H9 (cell line): ENCODE measurements around the gene TLCD3A. TPM values are rescaled to one million over a fixed set of nuclear protein-coding genes. Genes with fewer than 3 reads are reported as not detected.

ENCODE experiments used
- DNase-seq: peaks from one replicate; pipeline ENCODE4 v3.0.0-alpha.2; 2017
- H2AFZ ChIP-seq: one replicate; pipeline ENCODE4 v1.6.1; 2013; ENCODE audit warnings: mild to moderate bottlenecking, low read length, control low read depth, moderate library complexity
- H2AK5ac ChIP-seq: 2 replicates; pipeline ENCODE4 v1.6.1; 2013; ENCODE audit warnings: low read length, control low read depth, mixed read lengths; ENCODE audit not compliant: insufficient read length
- H2BK120ac ChIP-seq: one replicate; pipeline ENCODE4 v1.6.1; 2013; ENCODE audit warnings: low read depth, mild to moderate bottlenecking, low read length, control low read depth, inconsistent platforms; ENCODE audit not compliant: poor library complexity, severe bottlenecking
- H2BK12ac ChIP-seq: 2 replicates; pipeline ENCODE4 v1.6.1; 2013; ENCODE audit warnings: low read length, control low read depth, mixed read lengths, low read depth; ENCODE audit not compliant: insufficient read length
- H2BK15ac ChIP-seq: 2 replicates; pipeline ENCODE4 v1.6.1; 2013; ENCODE audit warnings: low read depth, low read length, control low read depth
- H2BK20ac ChIP-seq: one replicate; pipeline ENCODE4 v1.6.1; 2013; ENCODE audit warnings: low read depth, mild to moderate bottlenecking, low read length, control low read depth, inconsistent platforms; ENCODE audit not compliant: poor library complexity, severe bottlenecking
- H2BK5ac ChIP-seq: 2 replicates; pipeline ENCODE4 v1.6.1; 2013; ENCODE audit warnings: low read length, control low read depth, mixed read lengths; ENCODE audit not compliant: insufficient read length
- H3K14ac ChIP-seq: 2 replicates; pipeline ENCODE4 v1.6.1; 2013; ENCODE audit warnings: low read length, control low read depth; ENCODE audit not compliant: insufficient read depth
- H3K18ac ChIP-seq: 2 replicates; pipeline ENCODE4 v1.6.1; 2013; ENCODE audit warnings: low read depth, mild to moderate bottlenecking, mixed read lengths, low read length, control low read depth; ENCODE audit not compliant: insufficient read length
- H3K23ac ChIP-seq: 2 replicates; pipeline ENCODE4 v1.6.1; 2013; ENCODE audit warnings: low read length, control low read depth, mixed read lengths, low read depth; ENCODE audit not compliant: insufficient read length
- H3K23me2 ChIP-seq: 2 replicates; pipeline ENCODE4 v1.6.1; 2013; ENCODE audit warnings: low read depth, mild to moderate bottlenecking, mixed read lengths, low read length, control low read depth; ENCODE audit not compliant: insufficient read length, poor library complexity, severe bottlenecking
- H3K27ac ChIP-seq: 2 replicates; pipeline ENCODE4 v1.5.1; 2013; ENCODE audit warnings: low read length, control low read depth, mixed read lengths, low read depth; ENCODE audit not compliant: insufficient read length
- H3K27me3 ChIP-seq: 2 replicates; pipeline ENCODE4 v1.6.1; 2013; ENCODE audit warnings: low read length, control low read depth, inconsistent platforms; ENCODE audit not compliant: insufficient read depth
- H3K4ac ChIP-seq: 2 replicates; pipeline ENCODE4 v1.6.1; 2013; ENCODE audit warnings: low read depth, mild to moderate bottlenecking, control low read depth, inconsistent platforms, low read length, moderate library complexity
- H3K4me1 ChIP-seq: 2 replicates; pipeline ENCODE4 v1.6.1; 2013; ENCODE audit warnings: low read length, control low read depth, inconsistent platforms; ENCODE audit not compliant: insufficient read depth
- H3K4me2 ChIP-seq: 2 replicates; pipeline ENCODE4 v1.6.1; 2013; ENCODE audit warnings: low read length, control low read depth, mixed read lengths; ENCODE audit not compliant: insufficient read length, insufficient read depth
- H3K56ac ChIP-seq: 2 replicates; pipeline ENCODE4 v1.6.1; 2013; ENCODE audit warnings: low read depth, mild to moderate bottlenecking, mixed read lengths, low read length, control low read depth; ENCODE audit not compliant: insufficient read length
- H3K79me1 ChIP-seq: 2 replicates; pipeline ENCODE4 v1.6.1; 2013; ENCODE audit warnings: low read depth, mild to moderate bottlenecking, moderate library complexity, low read length, control low read depth, inconsistent platforms; ENCODE audit not compliant: insufficient read depth, poor library complexity, severe bottlenecking
- H3K79me2 ChIP-seq: 2 replicates; pipeline ENCODE4 v1.6.1; 2013; ENCODE audit warnings: low read length, control low read depth, inconsistent platforms; ENCODE audit not compliant: insufficient read depth
- H3K9ac ChIP-seq: 2 replicates; pipeline ENCODE4 v1.6.1; 2013; ENCODE audit warnings: low read length, control low read depth, mixed read lengths; ENCODE audit not compliant: insufficient read length; ENCODE audit errors: extremely low read depth
- H3K9me3 ChIP-seq: one replicate; pipeline ENCODE4 v1.6.1; 2013; ENCODE audit warnings: low read depth, low read length, inconsistent platforms; ENCODE audit not compliant: control insufficient read depth
- H3T11ph ChIP-seq: one replicate; pipeline ENCODE4 v1.6.1; 2013; ENCODE audit warnings: mild to moderate bottlenecking, low read length, control low read depth, inconsistent platforms
- H4K20me1 ChIP-seq: one replicate; pipeline ENCODE4 v1.6.1; 2013; ENCODE audit not compliant: control insufficient read depth, insufficient read length, insufficient read depth
- H4K5ac ChIP-seq: 2 replicates; pipeline ENCODE4 v1.6.1; 2013; ENCODE audit warnings: low read depth, mild to moderate bottlenecking, mixed read lengths, low read length, control low read depth; ENCODE audit not compliant: insufficient read length
- H4K8ac ChIP-seq: replicated peaks from 2 replicates; pipeline ENCODE4 v1.6.1; 2013; ENCODE audit warnings: low read length, control low read depth, mixed read lengths, low read depth; ENCODE audit not compliant: insufficient read length
- H4K91ac ChIP-seq: 2 replicates; pipeline ENCODE4 v1.6.1; 2013; ENCODE audit warnings: low read depth, mild to moderate bottlenecking, moderate library complexity, mixed read lengths, low read length, control low read depth; ENCODE audit not compliant: insufficient read length
- H3K27ac Mint-ChIP-seq, 3 experiments: 2 replicates in 2 of 3; 3 replicates in 1 of 3; pipeline ENCODE4 v1.8.0; 2020 to 2021; ENCODE audit warnings: mixed read lengths in 3 of 3, mild to moderate bottlenecking in 1 of 3, moderate library complexity in 1 of 3
- H3K27me3 Mint-ChIP-seq: 2 replicates; pipeline ENCODE4 v1.8.0; 2021; ENCODE audit warnings: low read depth, mild to moderate bottlenecking, moderate library complexity, mixed read lengths
- H3K36me3 Mint-ChIP-seq, 3 experiments: 2 replicates in 2 of 3; 3 replicates in 1 of 3; pipeline ENCODE4 v1.8.0; 2020 to 2021; ENCODE audit warnings: low read depth in 3 of 3, mixed read lengths in 3 of 3; ENCODE audit not compliant: insufficient read depth in 1 of 3
- H3K4me1 Mint-ChIP-seq, 2 experiments: 2 replicates each; pipeline ENCODE4 v1.8.0; 2020; ENCODE audit warnings: mixed read lengths in 2 of 2
- H3K4me3 Mint-ChIP-seq, 2 experiments: 2 replicates in 1 of 2; 3 replicates in 1 of 2; pipeline ENCODE4 v1.8.0; 2020 to 2021; ENCODE audit warnings: mild to moderate bottlenecking in 2 of 2, mixed read lengths in 2 of 2, moderate library complexity in 1 of 2
- H3K9me3 Mint-ChIP-seq, 2 experiments: 2 replicates in 1 of 2; 3 replicates in 1 of 2; pipeline ENCODE4 v1.8.0; 2020; ENCODE audit warnings: mild to moderate bottlenecking in 2 of 2, mixed read lengths in 2 of 2, moderate library complexity in 1 of 2
- WGBS: extraction: QIAGEN DNeasy Blood & Tissue Kit; methylation state at CpG from one replicate; pipeline ENCODE4 v1.1.7; 2013; ENCODE audit warnings: missing lambda C conversion rate, low lambda C conversion rate, mixed read lengths; ENCODE audit not compliant: insufficient read length; ENCODE audit errors: extremely low coverage; 5-methylcytosine and 5-hydroxymethylcytosine counted together
- total RNA-seq: library from RNA; stranded (reverse); gene quantifications from 2 replicates; pipeline ENCODE4 v1.2.1, GENCODE V29; 2021
- TF ChIP-seq, protein P1 (sequence below): fragments of 200-600 bp; sonication (generic); conservative IDR thresholded peaks from 3 replicates; pipeline ENCODE4 v1.8.0; 2021; ENCODE audit warnings: antibody characterized with exemption, mild to moderate bottlenecking

The TLCD3A gene
- total RNA-seq, 1 experiment from 2014 or later: 29.6 TPM

DNA sequence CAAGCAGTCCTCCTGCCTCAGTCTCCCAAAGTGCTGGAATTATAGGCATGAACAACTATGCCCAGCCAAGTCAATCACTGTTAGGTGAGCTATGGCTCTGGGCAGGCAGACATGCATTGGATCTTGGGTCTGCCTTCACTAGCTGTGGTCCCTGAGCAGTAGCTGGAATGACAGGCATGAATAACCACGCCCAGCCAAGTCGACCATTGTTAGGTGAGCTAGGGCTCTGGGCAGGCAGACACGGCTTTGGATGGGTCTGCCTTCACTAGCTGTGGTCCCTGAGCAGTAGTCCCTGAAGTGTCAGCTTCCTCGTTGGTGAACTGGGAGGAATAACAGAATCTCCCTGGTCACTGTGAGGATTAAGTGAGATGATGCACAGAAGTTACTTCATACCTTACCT lies 56.2 kb downstream of the TLCD3A start:
- Histone ChIP-seq H4K5ac (no peak overlapping the region), H3K18ac (no peak overlapping the region), H3K27ac (no peak overlapping the region), H3K56ac (no peak overlapping the region), H4K8ac (no peak overlapping the region), H3K9me3 (no peaks in the 10 kb centered on the region), H2AFZ (no peak overlapping the region), H4K91ac (no peak overlapping the region), H3K4me1 (no peaks in the 10 kb centered on the region), H3T11ph (no peak overlapping the region), H2BK12ac (no peak overlapping the region), H3K27me3 (no peaks in the 10 kb centered on the region), H3K79me1 (peaks cover 4% of the 10 kb centered on the region), H3K79me2 (peaks cover 3% of the 10 kb centered on the region; the same call in 1 of the 2 replicates), H3K9ac (no peak overlapping the region), H2BK20ac (no peak overlapping the region), H2BK5ac (no peak overlapping the region), H4K20me1 (no peaks in the 10 kb centered on the region), H2BK120ac (no peak overlapping the region), H3K23me2 (no peaks in the 10 kb centered on the region), H2BK15ac (no peak overlapping the region), H2AK5ac (no peak overlapping the region), H3K14ac (no peak overlapping the region), H3K4ac (no peak overlapping the region), H3K23ac (no peak overlapping the region), H3K4me2 (no peak overlapping the region)
- TF ChIP-seq, protein P1, sequence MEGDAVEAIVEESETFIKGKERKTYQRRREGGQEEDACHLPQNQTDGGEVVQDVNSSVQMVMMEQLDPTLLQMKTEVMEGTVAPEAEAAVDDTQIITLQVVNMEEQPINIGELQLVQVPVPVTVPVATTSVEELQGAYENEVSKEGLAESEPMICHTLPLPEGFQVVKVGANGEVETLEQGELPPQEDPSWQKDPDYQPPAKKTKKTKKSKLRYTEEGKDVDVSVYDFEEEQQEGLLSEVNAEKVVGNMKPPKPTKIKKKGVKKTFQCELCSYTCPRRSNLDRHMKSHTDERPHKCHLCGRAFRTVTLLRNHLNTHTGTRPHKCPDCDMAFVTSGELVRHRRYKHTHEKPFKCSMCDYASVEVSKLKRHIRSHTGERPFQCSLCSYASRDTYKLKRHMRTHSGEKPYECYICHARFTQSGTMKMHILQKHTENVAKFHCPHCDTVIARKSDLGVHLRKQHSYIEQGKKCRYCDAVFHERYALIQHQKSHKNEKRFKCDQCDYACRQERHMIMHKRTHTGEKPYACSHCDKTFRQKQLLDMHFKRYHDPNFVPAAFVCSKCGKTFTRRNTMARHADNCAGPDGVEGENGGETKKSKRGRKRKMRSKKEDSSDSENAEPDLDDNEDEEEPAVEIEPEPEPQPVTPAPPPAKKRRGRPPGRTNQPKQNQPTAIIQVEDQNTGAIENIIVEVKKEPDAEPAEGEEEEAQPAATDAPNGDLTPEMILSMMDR: no peak
- no peaks in the 10 kb centered on the region for H3K9me3 Mint-ChIP-seq
- H3K36me3 Mint-ChIP-seq: peaks cover 22 to 64% (median 61%) of the 10 kb centered on the region in 3 experiments; a peak in 6 of 7 replicates
- H3K4me3 Mint-ChIP-seq: no peak overlapping the region
- DNase-seq: no peak
- peaks cover 3 to 15% of the 10 kb centered on the region in 2 experiments; a peak in 3 of 4 replicates for H3K4me1 Mint-ChIP-seq
- H3K27me3 Mint-ChIP-seq: no peaks in the 10 kb centered on the region; the same call in 1 of the 2 replicates
- no peak overlapping the region for H3K27ac Mint-ChIP-seq
- WGBS: no CpG with 5 or more reads among the region's 4 CpGs
